Smooth muscle cell (in vitro differentiated cells): ENCODE data around the gene NDRG2. TPM values are rescaled to one million over a fixed set of nuclear protein-coding genes. Genes with fewer than 3 reads are reported as not detected.
A peak's percentile ranks its signal among the peaks of the same experiment; 100 is the strongest.

Experiments used
- DNase-seq: peaks from one replicate; lab custom pipeline; 2025; ENCODE audit not compliant: unreplicated experiment; lab: John Stamatoyannopoulos, UW
- H2AFZ ChIP-seq: fragments of 200-600 bp; sonication (generic); 2 replicates; pipeline ENCODE4 v1.6.0; 2016; ENCODE audit warnings: antibody characterized with exemption, low read depth, mild to moderate bottlenecking
- H3F3A ChIP-seq: fragments of 200-600 bp; sonication (generic); 2 replicates; pipeline ENCODE4 v1.6.0; 2017; ENCODE audit warnings: antibody characterized with exemption, low read depth
- H3K27ac ChIP-seq: fragments of 200-600 bp; sonication (generic); 2 replicates; pipeline ENCODE4 v1.5.1; 2016; ENCODE audit warnings: low read depth, mild to moderate bottlenecking
- H3K27me3 ChIP-seq: fragments of 200-600 bp; sonication (generic); 2 replicates; pipeline ENCODE4 v1.6.1; 2016; ENCODE audit warnings: low read depth, mild to moderate bottlenecking
- H3K36me3 ChIP-seq: fragments of 200-600 bp; sonication (generic); 2 replicates; pipeline ENCODE4 v1.5.1; 2016; ENCODE audit warnings: low read depth
- H3K4me1 ChIP-seq: fragments of 200-600 bp; sonication (generic); 2 replicates; pipeline ENCODE4 v1.5.1; 2016; ENCODE audit warnings: low read depth
- H3K4me2 ChIP-seq: fragments of 200-600 bp; sonication (generic); 2 replicates; pipeline ENCODE4 v1.6.0; 2016; ENCODE audit warnings: mild to moderate bottlenecking
- H3K4me3 ChIP-seq: fragments of 200-600 bp; sonication (generic); 2 replicates; pipeline ENCODE4 v1.5.1; 2016; ENCODE audit warnings: mild to moderate bottlenecking
- H3K79me2 ChIP-seq: fragments of 200-600 bp; sonication (generic); 2 replicates; pipeline ENCODE4 v1.6.0; 2016; ENCODE audit warnings: low read depth, mild to moderate bottlenecking
- H3K9ac ChIP-seq: fragments of 200-600 bp; sonication (generic); 2 replicates; pipeline ENCODE4 v1.6.0; 2016; ENCODE audit warnings: low read depth
- H3K9me3 ChIP-seq: fragments of 200-600 bp; sonication (generic); replicated peaks from 2 replicates; pipeline ENCODE4 v1.5.1; 2016; ENCODE audit warnings: low read depth
- H4K20me1 ChIP-seq: fragments of 200-600 bp; sonication (generic); 2 replicates; pipeline ENCODE4 v1.6.0; 2016; ENCODE audit warnings: low read depth
- WGBS: methylation state at CpG from one replicate; pipeline ENCODE4 v1.1.7; 2016; ENCODE audit warnings: low lambda C conversion rate; 5-methylcytosine and 5-hydroxymethylcytosine counted together
- polyA plus RNA-seq: library from polyadenylated mRNA; unstranded; fragments of >200 nt; fragmentation: Nextera tagmentation; extraction: Ambion mirVana; gene quantifications from 2 replicates; pipeline ENCODE4 v1.2.1, GENCODE V29; 2016
- total RNA-seq: library from RNA; depleted of rRNA; stranded (reverse); fragments of >200 nt; gene quantifications from 2 replicates; pipeline ENCODE4 v1.2.3, GENCODE V29; 2014
- TF ChIP-seq, protein P1 (sequence below): fragments of 200-600 bp; sonication (generic); IDR thresholded peaks from 2 replicates; pipeline ENCODE4 v1.5.1; 2017; ENCODE audit warnings: borderline replicate concordance, mild to moderate bottlenecking, antibody characterized with exemption; ENCODE audit not compliant: insufficient read depth, poor library complexity, severe bottlenecking

The NDRG2 gene
- total and polyA plus RNA-seq, 2 experiments from 2014 or later: 31.1 to 48.4 TPM

DNA sequence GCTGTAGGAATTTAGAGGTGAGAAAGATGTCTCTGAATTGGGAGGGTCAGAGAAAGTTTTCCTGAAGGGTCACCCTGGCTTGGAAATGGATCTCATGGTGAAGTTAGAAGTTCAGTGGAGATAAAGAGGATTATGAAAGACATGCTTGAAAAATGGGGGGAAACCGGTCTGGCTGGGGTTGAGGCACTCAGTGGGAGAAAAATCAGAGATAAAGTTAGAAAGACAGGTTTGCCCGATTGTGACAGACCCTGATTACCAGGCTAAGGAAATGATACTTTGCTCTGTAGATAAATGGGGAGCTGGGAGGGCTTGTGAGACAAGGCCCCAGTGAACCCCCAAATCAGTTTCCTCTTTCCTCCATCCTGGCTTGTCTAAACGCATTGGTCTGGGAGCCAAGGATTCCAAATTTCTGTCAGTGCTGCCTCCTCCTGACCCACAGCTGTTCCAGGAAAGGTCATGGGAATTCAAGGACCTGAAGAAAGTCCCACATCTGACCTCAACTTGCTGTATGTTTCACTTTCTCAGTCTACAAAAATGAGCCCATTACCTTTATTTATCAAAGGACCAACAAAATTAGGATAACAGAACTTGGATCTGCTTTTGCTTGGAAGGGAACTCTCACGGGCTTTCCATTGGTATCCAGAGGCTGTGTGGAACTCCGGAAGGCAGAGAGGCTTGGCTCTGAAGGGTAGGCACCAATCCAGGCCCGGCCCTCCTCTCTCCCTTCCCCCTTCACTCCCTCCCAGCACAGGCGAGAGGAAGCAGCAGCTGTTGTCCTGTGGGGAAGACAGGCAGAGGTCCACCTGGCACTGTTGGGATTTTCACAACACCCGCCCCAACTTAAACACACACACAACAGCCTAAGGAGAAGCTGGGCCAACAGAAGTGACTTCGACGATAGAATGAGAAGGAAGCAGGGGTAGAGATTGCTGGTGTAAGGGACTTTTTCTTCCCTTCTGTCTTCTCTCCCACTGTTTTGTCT is 13.9 kb upstream of the NDRG2 start:
- Histone ChIP-seq H3K4me1 (peaks cover 4% of the 10 kb centered on the region), H3K27ac (no peak overlapping the region), H3K4me3 (no peak overlapping the region), H2AFZ (peak overlapping the region; percentile 89), H4K20me1 (no peaks in the 10 kb centered on the region), H3K27me3 (no peaks in the 10 kb centered on the region), H3K9me3 (no peaks in the 10 kb centered on the region), H3K4me2 (peak overlapping the region; percentile 68), H3K9ac (no peak overlapping the region), H3K79me2 (no peaks in the 10 kb centered on the region), H3F3A (no peaks in the 10 kb centered on the region), H3K36me3 (no peaks in the 10 kb centered on the region)
- no peak for DNase-seq
- WGBS: 42% methylated on average over 10 of the region's 10 CpGs
- TF ChIP-seq, protein P1, sequence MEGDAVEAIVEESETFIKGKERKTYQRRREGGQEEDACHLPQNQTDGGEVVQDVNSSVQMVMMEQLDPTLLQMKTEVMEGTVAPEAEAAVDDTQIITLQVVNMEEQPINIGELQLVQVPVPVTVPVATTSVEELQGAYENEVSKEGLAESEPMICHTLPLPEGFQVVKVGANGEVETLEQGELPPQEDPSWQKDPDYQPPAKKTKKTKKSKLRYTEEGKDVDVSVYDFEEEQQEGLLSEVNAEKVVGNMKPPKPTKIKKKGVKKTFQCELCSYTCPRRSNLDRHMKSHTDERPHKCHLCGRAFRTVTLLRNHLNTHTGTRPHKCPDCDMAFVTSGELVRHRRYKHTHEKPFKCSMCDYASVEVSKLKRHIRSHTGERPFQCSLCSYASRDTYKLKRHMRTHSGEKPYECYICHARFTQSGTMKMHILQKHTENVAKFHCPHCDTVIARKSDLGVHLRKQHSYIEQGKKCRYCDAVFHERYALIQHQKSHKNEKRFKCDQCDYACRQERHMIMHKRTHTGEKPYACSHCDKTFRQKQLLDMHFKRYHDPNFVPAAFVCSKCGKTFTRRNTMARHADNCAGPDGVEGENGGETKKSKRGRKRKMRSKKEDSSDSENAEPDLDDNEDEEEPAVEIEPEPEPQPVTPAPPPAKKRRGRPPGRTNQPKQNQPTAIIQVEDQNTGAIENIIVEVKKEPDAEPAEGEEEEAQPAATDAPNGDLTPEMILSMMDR: no peak

DNA sequence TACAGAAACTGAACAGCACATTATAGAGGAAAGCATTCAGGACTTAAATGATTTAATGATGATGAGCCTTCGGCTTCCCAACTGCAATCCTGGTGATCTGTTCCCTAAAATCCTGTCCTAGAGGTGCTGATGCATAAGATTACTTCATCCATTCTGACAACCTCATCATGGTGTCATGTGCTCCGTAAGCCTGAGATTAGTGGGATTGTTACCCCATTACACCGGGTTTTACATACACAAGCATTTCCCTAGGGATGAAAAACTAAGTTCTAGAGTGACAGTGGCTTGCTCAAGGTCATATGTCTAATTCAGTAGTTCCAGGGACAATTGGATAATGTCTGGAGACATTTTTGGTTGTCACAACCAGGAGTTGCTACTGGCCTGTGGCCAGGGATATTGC is 12.3 kb upstream of the NDRG2 start:
- H3K4me2 ChIP-seq: no peak overlapping the region
- WGBS: 78% methylated on average over 3 of the region's 3 CpGs
- H3K27ac ChIP-seq: no peak overlapping the region
- no peaks in the 10 kb centered on the region for H3K36me3 ChIP-seq
- no peak overlapping the region for H3K4me3 ChIP-seq
- TF ChIP-seq, protein P1: no peak
- H3K27me3 ChIP-seq: no peaks in the 10 kb centered on the region
- DNase-seq: no peak
- no peak overlapping the region for H3K9ac ChIP-seq
- H3K9me3 ChIP-seq: no peaks in the 10 kb centered on the region
- H4K20me1 ChIP-seq: no peaks in the 10 kb centered on the region
- no peaks in the 10 kb centered on the region for H3K79me2 ChIP-seq
- peaks cover 4% of the 10 kb centered on the region for H3K4me1 ChIP-seq
- no peak overlapping the region for H2AFZ ChIP-seq
- H3F3A ChIP-seq: no peaks in the 10 kb centered on the region

DNA sequence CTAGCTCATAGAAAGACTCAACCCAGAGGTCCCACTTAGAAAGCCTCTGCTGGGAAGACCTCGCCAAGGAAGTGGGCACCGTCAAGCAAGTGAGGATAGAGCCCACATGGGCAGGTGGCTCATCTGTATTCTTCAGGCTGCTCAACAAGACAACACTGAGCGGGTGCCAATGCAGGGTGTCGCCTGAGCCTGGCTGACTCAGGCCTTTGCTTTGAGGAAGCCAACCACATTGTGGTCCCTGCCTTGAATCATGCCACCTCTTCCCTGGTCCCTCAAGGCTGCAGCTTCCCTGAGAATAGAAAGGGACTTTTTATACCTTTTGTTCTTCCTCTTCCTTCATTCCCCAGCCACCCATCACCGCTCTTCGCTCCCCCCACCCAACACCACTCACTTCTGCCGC is 11.9 kb upstream of the NDRG2 start:
- Histone ChIP-seq H3K4me1 (peaks cover 4% of the 10 kb centered on the region), H3F3A (no peaks in the 10 kb centered on the region), H3K4me3 (no peak overlapping the region), H3K27ac (no peak overlapping the region), H2AFZ (no peak overlapping the region), H4K20me1 (no peaks in the 10 kb centered on the region), H3K9ac (no peak overlapping the region), H3K36me3 (no peaks in the 10 kb centered on the region), H3K27me3 (no peaks in the 10 kb centered on the region), H3K4me2 (no peak overlapping the region), H3K79me2 (no peaks in the 10 kb centered on the region), H3K9me3 (no peaks in the 10 kb centered on the region)
- TF ChIP-seq, protein P1: no peak
- WGBS: 92% methylated on average over 7 of the region's 7 CpGs
- DNase-seq: no peak
